Renal cortical epithelial cell (primary cell): ENCODE results near the gene GPR33. TPM values are rescaled to one million over a fixed set of nuclear protein-coding genes. Genes with fewer than 3 reads are reported as not detected.
A peak's percentile ranks its signal among the peaks of the same experiment; 100 is the strongest.
"Not testable (repeated sequence)": the region's sequence is repeated elsewhere in the genome, so short reads cannot be mapped to it uniquely, and the experiment has no call there.

Experiments used
- DNase-seq: peaks from one replicate; pipeline ENCODE4 v3.0.0-alpha.2; 2011; ENCODE audit warnings: low read depth
- total RNA-seq: library from RNA; depleted of rRNA; stranded (reverse); fragments of >200 nt; gene quantifications from 2 replicates; pipeline ENCODE4 v1.2.3, GENCODE V29; 2014

GPR33 gene
- total RNA-seq, 1 donor from 2014 or later, result not detected

DNA sequence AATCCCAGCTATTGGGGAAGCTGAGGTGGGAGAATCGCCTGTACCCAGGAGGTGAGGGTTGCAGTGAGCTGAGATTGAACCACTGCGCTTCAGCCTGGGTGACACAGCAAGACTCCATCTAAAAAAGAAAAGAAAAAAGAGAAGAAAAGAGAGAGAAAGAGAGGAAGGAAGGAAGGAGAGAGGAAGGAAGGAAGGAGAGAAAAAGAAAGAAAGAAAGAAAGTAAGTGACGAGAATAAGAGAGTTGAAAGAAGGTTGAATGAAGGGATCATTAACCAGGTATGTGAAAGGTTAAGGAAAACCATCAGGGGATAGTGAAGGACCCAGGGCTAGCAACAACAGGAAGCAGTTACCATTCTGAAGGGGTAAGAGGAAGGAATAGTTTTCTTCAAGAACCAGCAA is 26.3 kb downstream of the GPR33 start:
- DNase-seq, result peak; percentile 16

DNA sequence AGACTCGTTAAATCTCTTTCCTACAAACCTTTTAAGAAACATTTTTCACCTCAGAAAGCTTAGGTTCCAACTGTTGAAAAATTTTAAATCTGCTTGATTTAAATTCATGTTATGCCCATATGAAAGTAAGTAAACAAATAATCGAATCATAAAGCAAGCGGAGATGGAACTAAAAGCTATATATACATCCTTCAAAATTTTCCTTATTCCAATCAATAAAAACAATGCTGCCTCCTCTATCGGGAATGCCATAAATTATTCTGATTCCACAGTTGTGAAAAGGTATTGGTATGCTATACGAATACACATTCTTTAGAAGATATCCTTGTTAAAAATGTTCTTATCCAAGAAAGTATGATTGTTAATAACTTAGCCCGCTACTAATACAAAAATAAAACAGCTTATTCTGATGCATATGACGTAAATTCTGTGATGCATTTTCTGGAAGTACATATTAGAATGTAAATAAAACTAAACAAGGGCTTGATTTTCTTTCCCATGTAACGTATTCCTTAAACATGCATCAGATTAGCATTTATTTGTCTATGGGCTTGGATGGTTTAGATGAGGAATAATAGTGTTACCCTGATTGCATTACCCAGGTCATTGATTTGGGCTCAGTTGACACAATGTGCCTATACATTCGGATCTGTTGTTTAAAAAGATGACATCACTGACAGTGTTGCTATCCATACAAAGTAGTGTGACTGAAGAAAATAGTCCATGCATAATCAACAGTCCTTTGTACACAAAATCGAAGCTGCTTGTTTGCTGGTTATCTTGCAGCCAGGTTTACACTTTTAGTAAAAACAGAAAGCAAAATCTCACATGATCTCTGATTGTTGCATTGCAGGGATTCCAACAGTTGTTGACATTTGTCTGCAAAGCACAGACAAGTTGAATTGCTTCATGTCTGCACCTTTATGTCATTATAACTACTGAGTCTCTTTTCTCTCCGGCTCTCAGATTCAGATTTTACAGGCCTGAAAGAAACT is 29.9 kb downstream of the GPR33 start:
- peak; percentile 52 for DNase-seq

DNA sequence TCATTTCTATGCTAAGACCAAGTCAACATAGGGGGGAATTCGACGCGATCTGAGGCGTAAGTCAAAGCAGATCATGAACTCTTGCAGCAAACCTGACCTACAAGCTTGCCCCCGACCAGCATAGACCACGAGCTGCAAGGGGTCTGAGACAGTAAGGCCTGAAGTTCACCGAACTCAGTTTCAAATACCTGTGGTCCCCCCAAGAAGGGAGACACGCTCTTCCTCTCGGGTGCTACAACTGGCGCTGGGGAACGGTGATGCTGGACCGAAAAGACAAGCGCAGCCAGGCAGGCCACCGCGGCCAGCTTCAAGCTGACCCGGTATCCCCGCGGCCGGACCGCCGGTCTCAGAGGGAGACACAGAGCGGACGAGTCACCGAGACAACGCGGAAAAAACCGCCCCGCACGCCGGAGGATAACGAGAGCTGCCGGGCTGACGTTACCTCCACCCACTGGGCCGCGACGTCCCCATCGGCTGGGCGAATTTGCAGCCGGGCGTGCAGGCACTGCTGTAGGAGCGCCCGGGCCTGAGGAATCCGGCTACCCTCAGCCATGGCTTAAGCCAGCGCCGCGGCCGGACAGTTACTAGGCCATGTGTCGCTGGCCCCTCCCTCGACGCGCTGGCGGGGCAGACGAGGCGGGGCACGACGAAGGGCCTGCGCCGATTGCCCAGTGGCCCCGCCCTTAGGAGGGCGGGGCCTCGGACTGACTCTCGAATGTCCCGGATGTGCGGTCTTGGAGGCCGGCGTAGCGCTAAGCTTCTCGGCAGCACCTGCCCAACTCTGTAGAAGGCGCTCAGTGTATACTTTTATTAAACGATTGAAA is 30.8 kb downstream of the GPR33 start, which contains the start of gene DTD2:
Gene DTD2 (minus strand): TSS at position 666 of the 824 bp plus-strand sequence. CDS start 113 bp downstream, at position 553.
- peak; percentile 84 for DNase-seq

- DNase-seq, result peak; percentile 46
Measured at GRCh38 chr14:31449971-31450610, 37.7 kb downstream of the GPR33 start.

DNA sequence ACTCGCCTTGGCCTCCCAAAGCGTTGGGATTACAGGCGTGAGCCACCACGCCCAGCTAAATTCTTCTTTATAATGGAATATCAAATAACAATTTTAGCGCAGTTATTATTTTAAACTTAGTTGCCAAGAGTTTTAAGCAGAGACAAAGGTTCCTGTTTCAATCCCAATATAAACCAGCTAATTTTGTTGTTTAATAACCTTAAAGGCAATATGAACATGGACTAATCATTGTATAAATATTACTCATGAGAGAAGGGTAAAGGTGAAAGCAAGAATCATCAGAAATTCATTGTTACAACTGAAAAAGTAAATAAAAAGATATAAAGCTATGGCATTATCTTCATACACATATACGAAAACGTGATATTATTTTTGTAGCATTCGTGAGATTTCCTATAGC is 38.7 kb downstream of the GPR33 start:
- DNase-seq, result no peak

DNA sequence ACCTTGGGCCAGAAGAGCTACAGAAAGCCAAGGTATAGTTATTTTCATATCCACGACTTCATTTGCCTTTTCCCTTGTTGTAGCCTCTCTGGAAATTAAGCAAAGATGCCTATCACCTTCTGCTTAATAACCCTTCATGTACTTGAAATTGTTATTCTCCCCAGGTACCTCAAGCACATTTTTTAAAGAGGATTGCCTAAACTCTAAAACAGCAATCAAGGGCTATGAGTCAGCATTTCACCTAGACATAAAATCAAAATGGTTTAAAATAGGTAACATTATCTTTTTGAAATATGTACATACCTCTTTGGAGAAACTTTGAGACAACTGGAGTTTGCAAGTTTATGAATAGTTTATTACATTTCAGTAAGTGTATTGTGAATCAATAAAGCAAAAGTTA is 42.1 kb downstream of the GPR33 start:
- no peak for DNase-seq

DNA sequence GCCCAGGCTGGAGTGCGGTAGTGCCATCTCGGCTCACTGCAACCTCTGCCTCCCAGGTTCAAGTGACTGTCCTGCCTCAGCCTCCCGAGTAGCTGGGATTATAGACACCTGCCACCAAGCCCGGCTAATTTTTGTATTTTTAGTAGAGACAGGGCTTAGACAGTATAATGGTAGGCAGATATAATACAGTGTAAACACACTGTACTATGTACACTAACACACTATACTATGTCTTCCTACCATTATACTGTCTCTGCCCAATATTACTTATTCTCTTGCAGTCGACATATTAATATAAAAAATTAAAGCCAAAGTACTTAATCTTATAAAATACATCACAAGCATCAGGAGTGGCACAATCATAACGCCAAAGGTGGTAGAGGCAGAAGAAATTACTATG is 45.6 kb downstream of the GPR33 start:
- no peak for DNase-seq

- peak; percentile 67 for DNase-seq
Measured at GRCh38 chr14:31441273-31442111, 46.3 kb downstream of the GPR33 start.

DNA sequence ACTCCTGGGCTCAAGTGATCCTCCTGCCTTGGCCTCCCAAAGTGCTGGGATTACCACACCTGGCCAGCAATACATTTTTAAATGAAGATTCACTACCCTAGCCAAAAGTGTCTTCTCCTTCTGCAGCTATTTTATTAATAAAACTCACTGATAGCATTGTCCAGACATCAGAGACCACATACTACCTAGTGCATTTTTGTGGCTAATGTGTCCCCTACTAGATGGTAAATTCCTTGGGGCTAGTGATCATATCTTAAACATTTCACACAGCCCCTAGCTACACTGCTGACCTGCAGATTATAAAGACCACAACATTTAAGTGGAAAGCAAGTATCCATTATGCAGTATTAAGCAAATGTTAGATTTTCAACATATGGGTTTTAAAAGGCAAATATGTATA is 47.6 kb downstream of the GPR33 start:
- no peak for DNase-seq

- no peak for DNase-seq
Measured at GRCh38 chr14:31439561-31439960, 48.3 kb downstream of the GPR33 start.

GRCh38 chr14:31437045-31437691 is 50.7 kb downstream of the GPR33 start:
- DNase-seq, result not testable (repeated sequence)

GRCh38 chr14:31435276-31435675 is 52.6 kb downstream of the GPR33 start:
- DNase-seq, result no peak

Other genes with a start within 250 kb of the GPR33 start
- 22.7 and 36.0 TPM in 2 replicates for gene HEATR5A, start 67.5 kb downstream of the GPR33 start, total RNA-seq
- 40.5 and 49.3 TPM in 2 replicates for gene DTD2, start 30.5 kb downstream of the GPR33 start, total RNA-seq
- gene NUBPL, start 73.4 kb upstream of the GPR33 start, total RNA-seq, result 14.5 and 21.9 TPM in 2 replicates